Endothelial cell of umbilical vein (primary cell): ENCODE results near the gene LHX3. TPM values are rescaled to one million over a fixed set of nuclear protein-coding genes. Genes with fewer than 3 reads are reported as not detected.

Experiments
- BruUV-seq: library from RNA; stranded (reverse); fragments of 400-500 nt; replicated peaks from 2 replicates; lab custom pipeline; 2021; lab: Mats Ljungman, UMichigan
- CTCF ChIA-PET: fragments of 300-600, 350-600 bp; sonication (Branson Sonifier 250); formaldehyde crosslinking; loops from one replicate; lab custom pipeline; 2021; ENCODE audit warnings: antibody characterized with exemption, inconsistent platforms; lab: Charles Lee
- POLR2A ChIA-PET: fragments of 300-600, 350-600 bp; sonication (Branson Sonifier 250); formaldehyde crosslinking; loops from one replicate; lab custom pipeline; 2021; ENCODE audit warnings: antibody characterized with exemption, inconsistent platforms; lab: Charles Lee
- DNase-seq: peaks from one replicate; pipeline ENCODE4 v3.0.0-alpha.2; 2011; ENCODE audit warnings: low read depth, low spot score
- FAIRE-seq: peaks from 2 replicates; lab custom pipeline; 2011; peaks lifted over from hg19 to GRCh38; lab: Jason Lieb, UNC
- H2AFZ ChIP-seq: 2 replicates; pipeline ENCODE4 v1.6.0; 2012; ENCODE audit warnings: low read depth, low read length, control low read depth, inconsistent platforms
- H3K27ac ChIP-seq: 2 replicates; pipeline ENCODE4 v1.5.1; 2011; ENCODE audit warnings: low read depth, mild to moderate bottlenecking, control low read depth, low read length, moderate library complexity; ENCODE audit not compliant: insufficient read depth
- H3K27me3 ChIP-seq, 2 experiments: 2 replicates each; pipeline versions ENCODE4 v1.6.0 to v1.6.1; 2011; ENCODE audit warnings: low read length in 2 of 2, mixed read lengths in 1 of 2; ENCODE audit not compliant: control insufficient read depth in 2 of 2, insufficient read depth in 2 of 2
- H3K36me3 ChIP-seq, 2 experiments: 2 replicates in 1 of 2; 3 replicates in 1 of 2; pipeline ENCODE4 v1.5.1; 2011; ENCODE audit warnings: low read length in 2 of 2, mild to moderate bottlenecking in 1 of 2, moderate library complexity in 1 of 2; ENCODE audit not compliant: control insufficient read depth in 2 of 2, insufficient read depth in 2 of 2; ENCODE audit errors: extremely low read depth in 1 of 2
- H3K4me1 ChIP-seq: 3 replicates; pipeline ENCODE4 v1.5.1; 2011; ENCODE audit warnings: mild to moderate bottlenecking, low read length; ENCODE audit not compliant: control insufficient read depth, insufficient read depth; ENCODE audit errors: extremely low read depth
- H3K4me2 ChIP-seq: 2 replicates; pipeline ENCODE4 v1.6.1; 2011; ENCODE audit warnings: low read length, control low read depth, mixed read lengths; ENCODE audit not compliant: insufficient read depth
- H3K4me3 ChIP-seq, 3 experiments: fragments of 200-600 bp in 1 of 3; sonication (generic), shearing (Covaris generic) in 1 of 3; replicated peaks in 1 of 3; 2 replicates each; pipeline ENCODE4 v1.5.1; 2011 to 2016; ENCODE audit warnings: control low read depth in 3 of 3, low read length in 3 of 3, mild to moderate bottlenecking in 2 of 3, inconsistent platforms in 1 of 3, low read depth in 1 of 3, moderate library complexity in 1 of 3; ENCODE audit not compliant: insufficient read depth in 1 of 3
- H3K79me2 ChIP-seq: 2 replicates; pipeline ENCODE4 v1.6.0; 2012; ENCODE audit warnings: low read length, inconsistent platforms; ENCODE audit not compliant: control insufficient read depth, insufficient read depth
- H3K9ac ChIP-seq: replicated peaks from 2 replicates; pipeline ENCODE3; 2011; ENCODE audit warnings: low read length, control low read depth; ENCODE audit not compliant: insufficient read depth; ENCODE audit errors: extremely low read depth
- H3K9me1 ChIP-seq: replicated peaks from 3 replicates; pipeline ENCODE4 v1.6.0; 2011; ENCODE audit warnings: mild to moderate bottlenecking, low read length; ENCODE audit not compliant: control insufficient read depth, insufficient read depth; ENCODE audit errors: extremely low read depth
- H3K9me3 ChIP-seq: replicated peaks from 2 replicates; pipeline ENCODE4 v1.5.1; 2012; ENCODE audit warnings: low read length, inconsistent platforms; ENCODE audit not compliant: control insufficient read depth, insufficient read depth
- H4K20me1 ChIP-seq: replicated peaks from 2 replicates; pipeline ENCODE3; 2011; ENCODE audit warnings: mild to moderate bottlenecking, low read length; ENCODE audit not compliant: control insufficient read depth, insufficient read depth; ENCODE audit errors: extremely low read depth
- CTCF ChIP-seq, 2 donors: IDR thresholded peaks; 1 replicate in 1 of 2; 2 replicates in 1 of 2; pipeline ENCODE4 v1.5.1; 2011; ENCODE audit warnings: low read length in 2 of 2, mild to moderate bottlenecking in 2 of 2, moderate library complexity in 2 of 2, control low read depth in 1 of 2, inconsistent platforms in 1 of 2, low read depth in 1 of 2; ENCODE audit not compliant: insufficient read depth in 1 of 2; ENCODE audit errors: extremely low read depth in 1 of 2
- EZH2 ChIP-seq: IDR thresholded peaks from 2 replicates; pipeline ENCODE4 v1.6.1; 2012; ENCODE audit warnings: borderline replicate concordance, low read depth, mild to moderate bottlenecking, moderate library complexity, low read length, inconsistent platforms; ENCODE audit not compliant: severe bottlenecking
- FOS ChIP-seq: IDR thresholded peaks from 2 replicates; pipeline ENCODE4 v1.6.1; 2011; ENCODE audit warnings: mild to moderate bottlenecking, low read length, moderate library complexity, borderline replicate concordance; ENCODE audit not compliant: insufficient read depth
- GATA2 ChIP-seq: IDR thresholded peaks from 2 replicates; pipeline ENCODE4 v1.7.0; 2011; ENCODE audit warnings: low read depth, mild to moderate bottlenecking, moderate library complexity, mixed read lengths, low read length; ENCODE audit not compliant: insufficient read length, insufficient read depth
- MYC ChIP-seq: IDR thresholded peaks from one replicate; pipeline ENCODE4 v1.6.1; 2011; ENCODE audit warnings: mild to moderate bottlenecking, low read depth, low read length
- POLR2A ChIP-seq: IDR thresholded peaks from 2 replicates; pipeline ENCODE4 v1.6.1; 2012; ENCODE audit warnings: low read depth, mild to moderate bottlenecking, control low read depth, low read length
- dilution Hi-C: fragments of 300-500 bp; cut with MboI; formaldehyde crosslinking; loops from one replicate; pipeline ENCODE4 v1.15.0; 2019; ENCODE audit warnings: low sequenced_read_pairs; ENCODE audit not compliant: extremely low pct_ligation_motif_present
- intact Hi-C: fragments of 100-400 bp; cut with micrococcal nuclease; formaldehyde crosslinking; loops from one replicate; pipeline ENCODE4 v1.10.0; 2022
- polyA plus RNA-seq, 4 experiments: library from polyadenylated mRNA; depleted of rRNA in 3 of 4; stranded (reverse) in 3 of 4; unstranded in 1 of 4; fragments of >200 nt; gene quantifications; 2 replicates each; pipeline versions ENCODE4 v1.2.1 to v1.2.3, GENCODE V29; 2011 to 2012; ENCODE audit warnings: missing spikeins in 1 of 4
- total RNA-seq: library from RNA; stranded (reverse); gene quantifications from 2 replicates; pipeline ENCODE4 v1.2.3, GENCODE V29; 2021

LHX3 gene
- total and polyA plus RNA-seq, 2 donors (not counting 3 experiments of a cell fraction or from before 2014, with no cell fraction given) = not detected

GRCh38 chr9:136199391-136200288 lies 5.3 kb downstream of the LHX3 start:
- no peak overlapping the region for H2AFZ ChIP-seq
- H3K9me1 ChIP-seq = no peaks in the 10 kb centered on the region
- H3K27me3 ChIP-seq = peaks cover 78 to 91% of the 10 kb centered on the region in 2 experiments
- H3K79me2 ChIP-seq = no peaks in the 10 kb centered on the region
- H3K9me3 ChIP-seq = no peaks in the 10 kb centered on the region
- TF ChIP-seq POLR2A (no peak), GATA2 (no peak), EZH2 (peak; percentile 98), CTCF (IDR thresholded peaks at IDR 0.05; ENCODE audit: extremely low read depth in 1 of 2, insufficient read depth in 1 of 2, low read depth in 1 of 2, low read length in 2 of 2) (no peak), MYC (no peak), FOS (no peak)
- H3K4me1 ChIP-seq = no peaks in the 10 kb centered on the region
- dilution Hi-C loops = no loop called here
- H3K27ac ChIP-seq = no peak overlapping the region
- H3K9ac ChIP-seq = no peak overlapping the region
- H3K36me3 ChIP-seq = no peaks in the 10 kb centered on the region
- H3K4me3 ChIP-seq = no peak overlapping the region
- no peaks in the 10 kb centered on the region for H4K20me1 ChIP-seq
- FAIRE-seq (no peak), DNase-seq (no peak)
- no TSS peak for BruUV-seq
- CTCF ChIA-PET = interaction anchor here (1.1 kb wide), 1 partner anchor 10 kb away, joined by 4 read pairs; no protein-coding TSS in a partner anchor
- no peak overlapping the region for H3K4me2 ChIP-seq
- intact Hi-C loops = loop anchor here (10.0 kb wide), 1 partner anchor 45 kb away; no protein-coding TSS in a partner anchor
- POLR2A ChIA-PET = no interaction called here
